Testis (tissue), 2 donors: Measurements from ENCODE around the gene TMEM37.

Source experiments
- CTCF ChIP-seq, 3 experiments: fragments of 450-650 bp in 2 of 3; fragments of 200-600 bp in 1 of 3; sonication (generic) in 1 of 3; IDR thresholded peaks; one replicate each; pipeline ENCODE4 v1.5.1; 2016 to 2019; ENCODE audit warnings: antibody characterized with exemption in 3 of 3, mild to moderate bottlenecking in 2 of 3, moderate library complexity in 1 of 3
- POLR2A ChIP-seq: fragments of 450-650 bp; IDR thresholded peaks from one replicate; pipeline ENCODE4 v1.6.1; 2017; ENCODE audit warnings: antibody characterized with exemption, mild to moderate bottlenecking, moderate library complexity

- TF ChIP-seq CTCF (IDR thresholded peaks at IDR 0.05): no peak
- TF ChIP-seq POLR2A: no peak
These were observed 8.8 kb downstream of the TMEM37 start for GRCh38 chr2:119440501-119440870.
